Central memory CD8-positive, alpha-beta T cell (primary cell): ENCODE results near the gene CFAP46.

ENCODE experiments used
- ATAC-seq: fragments of 150-1000 bp; cut with Tn5 transposase; replicated peaks from 2 replicates; pipeline ENCODE4 v1.10.0; 2022; ENCODE audit warnings: mild to moderate bottlenecking, moderate FRiP score, moderate number of reproducible peaks; ENCODE audit not compliant: poor library complexity, severe bottlenecking; ENCODE audit errors: extremely low read depth
- DNase-seq, 2 donors: peaks; one replicate each; pipeline ENCODE4 v3.0.0; 2021; ENCODE audit warnings: low spot score in 2 of 2
- H3K27ac Mint-ChIP-seq: one replicate; pipeline ENCODE4 v1.8.0; 2022; ENCODE audit warnings: low read depth, mild to moderate bottlenecking, moderate library complexity, mixed read lengths
- H3K27me3 Mint-ChIP-seq: one replicate; pipeline ENCODE4 v1.8.0; 2022; ENCODE audit warnings: mixed read lengths
- H3K36me3 Mint-ChIP-seq: one replicate; pipeline ENCODE4 v1.8.0; 2022; ENCODE audit warnings: mild to moderate bottlenecking, moderate library complexity, mixed read lengths; ENCODE audit not compliant: insufficient read depth
- H3K4me1 Mint-ChIP-seq: one replicate; pipeline ENCODE4 v1.8.0; 2022; ENCODE audit warnings: mixed read lengths
- H3K4me3 Mint-ChIP-seq: one replicate; pipeline ENCODE4 v1.8.0; 2022; ENCODE audit warnings: mild to moderate bottlenecking, moderate library complexity, mixed read lengths
- H3K9me3 Mint-ChIP-seq: one replicate; pipeline ENCODE4 v1.8.0; 2022; ENCODE audit warnings: mixed read lengths

CFAP46 gene

DNA sequence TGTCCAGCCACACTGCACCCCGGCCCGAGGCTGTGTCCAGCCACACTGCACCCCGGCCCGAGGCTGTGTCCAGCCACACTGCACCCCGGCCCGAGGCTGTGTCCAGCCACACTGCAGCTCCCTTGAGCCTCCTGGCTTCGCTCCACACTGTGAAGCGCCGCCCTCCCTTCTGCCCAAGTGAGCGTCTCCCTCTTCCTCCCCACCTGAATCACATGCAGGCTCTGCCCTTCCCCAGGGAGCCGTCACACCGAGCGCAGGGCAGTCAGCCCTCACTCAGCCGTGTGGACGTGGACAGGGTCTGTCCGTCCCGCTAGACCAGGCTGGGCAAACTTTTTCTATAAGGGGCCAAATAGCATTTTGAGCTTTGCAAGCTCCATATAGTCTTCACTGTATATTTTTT is 27.6 kb downstream of the CFAP46 start:
- Mint-ChIP-seq H3K4me3 (no peak overlapping the region), H3K4me1 (no peaks in the 10 kb centered on the region), H3K36me3 (peaks cover 2% of the 10 kb centered on the region), H3K27me3 (no peaks in the 10 kb centered on the region), H3K27ac (no peak overlapping the region), H3K9me3 (no peaks in the 10 kb centered on the region)
- no peak for DNase-seq
- no peak for ATAC-seq

DNA sequence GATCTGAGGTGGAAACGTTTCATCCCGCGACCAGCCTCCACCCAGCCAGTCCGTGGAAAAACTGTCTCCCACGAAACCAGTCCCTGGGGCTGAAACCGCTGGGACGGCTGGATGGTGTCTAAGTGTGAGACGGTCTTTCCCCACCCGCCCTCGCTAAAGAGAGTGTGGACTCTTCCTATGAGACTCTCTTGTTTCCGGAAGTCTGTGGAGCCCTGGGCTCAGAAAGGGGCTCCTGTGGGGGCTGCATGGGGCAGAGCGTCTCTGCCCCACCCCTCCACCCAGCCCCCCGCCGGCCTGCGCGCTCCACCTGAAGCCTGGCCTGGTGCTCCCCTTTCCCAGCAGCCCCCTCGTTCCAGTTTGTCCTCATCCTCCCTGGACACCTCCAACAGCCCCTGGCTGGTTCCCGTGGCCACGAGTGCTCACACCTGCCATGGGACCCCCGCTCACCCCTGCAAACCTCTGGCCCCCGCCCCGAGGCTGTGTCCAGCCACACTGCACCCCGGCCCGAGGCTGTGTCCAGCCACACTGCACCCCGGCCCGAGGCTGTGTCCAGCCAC is 28.7 kb downstream of the CFAP46 start:
- no peak overlapping the region for H3K27ac Mint-ChIP-seq
- ATAC-seq (no peak), DNase-seq (no peak)
- no peak overlapping the region for H3K4me3 Mint-ChIP-seq
- H3K36me3 Mint-ChIP-seq = peaks cover 2% of the 10 kb centered on the region
- no peaks in the 10 kb centered on the region for H3K27me3 Mint-ChIP-seq
- H3K9me3 Mint-ChIP-seq = no peaks in the 10 kb centered on the region
- no peaks in the 10 kb centered on the region for H3K4me1 Mint-ChIP-seq

DNA sequence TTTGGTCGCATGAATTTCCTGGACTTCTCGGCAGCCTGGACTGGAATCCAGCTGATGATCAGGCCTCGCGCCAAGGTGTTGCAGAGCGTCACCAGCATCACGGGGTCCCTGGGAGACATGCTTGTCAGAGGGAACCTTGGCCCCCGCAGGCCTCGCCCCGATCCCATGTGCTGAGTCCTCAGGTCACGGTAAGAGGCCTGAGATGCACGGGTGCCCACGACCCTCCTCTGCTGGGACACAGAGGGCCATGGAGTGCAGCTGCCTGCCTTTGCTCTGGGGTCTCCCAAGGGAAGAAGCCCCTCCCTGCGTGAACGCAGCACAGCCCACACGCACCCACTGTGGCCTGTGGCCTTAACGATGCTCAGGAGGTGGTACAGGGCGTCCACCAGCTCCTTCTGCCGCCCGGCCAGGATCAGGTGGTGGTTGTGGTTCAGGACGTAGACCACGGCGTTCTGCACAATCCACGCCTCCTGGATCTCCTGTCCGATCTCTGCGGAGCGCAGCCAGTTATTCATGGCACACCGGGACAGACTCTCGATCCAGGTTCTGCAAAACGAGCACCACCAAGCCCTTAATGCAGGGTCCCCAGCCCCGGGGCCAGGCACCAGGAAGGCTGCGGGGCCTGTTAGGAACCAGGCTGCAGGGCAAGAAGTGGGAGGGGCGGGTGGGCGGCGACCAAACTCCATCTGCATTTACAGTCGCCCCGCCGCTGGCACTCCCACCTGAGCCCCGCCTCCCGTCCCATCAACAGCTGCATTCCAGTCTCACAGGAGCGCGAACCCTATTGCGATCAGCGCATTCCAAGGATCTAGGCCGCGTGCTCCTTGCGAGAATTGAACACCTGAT is 29.4 kb downstream of the CFAP46 start:
- Mint-ChIP-seq H3K27ac (no peak overlapping the region), H3K4me1 (no peaks in the 10 kb centered on the region), H3K4me3 (no peak overlapping the region), H3K27me3 (no peaks in the 10 kb centered on the region), H3K36me3 (peaks cover 2% of the 10 kb centered on the region), H3K9me3 (no peaks in the 10 kb centered on the region)
- DNase-seq (no peak), ATAC-seq (no peak)

DNA sequence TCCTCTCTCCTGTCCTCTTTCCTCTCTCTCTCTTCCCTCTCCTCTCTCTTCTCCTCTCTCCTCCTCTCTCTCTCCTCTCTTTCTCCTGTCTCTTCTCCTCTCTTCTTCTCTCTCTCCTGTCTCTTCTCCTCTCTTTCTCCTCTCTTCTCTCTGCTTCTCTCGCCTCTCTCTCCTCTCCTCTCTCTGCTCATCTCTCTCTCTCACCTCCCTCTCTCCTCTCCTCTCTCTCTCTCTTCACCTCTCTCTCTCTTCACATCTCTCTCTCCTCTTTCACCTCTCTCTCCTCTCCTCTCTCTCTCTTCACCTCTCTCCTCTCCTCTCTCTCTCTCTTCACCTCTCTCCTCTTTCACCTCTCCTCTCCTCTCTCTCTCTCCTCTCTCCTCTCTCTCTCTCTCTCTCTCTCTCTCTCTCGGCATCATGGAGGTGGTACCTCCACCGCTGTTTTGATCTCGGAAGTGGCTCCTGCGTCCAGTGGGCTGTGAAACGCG is 30.1 kb downstream of the CFAP46 start:
- peaks cover 2% of the 10 kb centered on the region for H3K36me3 Mint-ChIP-seq
- no peaks in the 10 kb centered on the region for H3K4me1 Mint-ChIP-seq
- no peak for DNase-seq
- no peak for ATAC-seq
- no peak overlapping the region for H3K4me3 Mint-ChIP-seq
- H3K9me3 Mint-ChIP-seq = no peaks in the 10 kb centered on the region
- no peaks in the 10 kb centered on the region for H3K27me3 Mint-ChIP-seq
- H3K27ac Mint-ChIP-seq = no peak overlapping the region

DNA sequence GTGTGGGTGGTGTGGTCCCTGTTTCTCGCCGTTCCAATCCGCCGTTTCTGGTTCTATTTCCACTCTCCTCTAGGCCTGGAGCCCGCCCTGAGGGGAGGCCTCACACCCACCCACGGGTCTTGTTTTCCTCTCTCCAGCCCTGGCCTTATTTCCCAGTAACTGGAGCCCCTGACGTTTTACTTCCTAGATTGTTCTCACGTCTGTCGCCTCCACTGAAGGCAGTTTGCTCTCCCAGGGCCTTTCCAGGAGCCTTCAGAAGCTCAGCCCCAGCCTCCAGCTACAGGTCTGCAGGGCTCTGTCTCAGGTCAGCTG is 30.6 kb downstream of the CFAP46 start:
- no peak for ATAC-seq
- Mint-ChIP-seq H3K9me3 (no peaks in the 10 kb centered on the region), H3K27ac (no peak overlapping the region), H3K4me1 (no peaks in the 10 kb centered on the region), H3K27me3 (no peaks in the 10 kb centered on the region), H3K4me3 (no peak overlapping the region), H3K36me3 (peaks cover 2% of the 10 kb centered on the region)
- DNase-seq = no peak

DNA sequence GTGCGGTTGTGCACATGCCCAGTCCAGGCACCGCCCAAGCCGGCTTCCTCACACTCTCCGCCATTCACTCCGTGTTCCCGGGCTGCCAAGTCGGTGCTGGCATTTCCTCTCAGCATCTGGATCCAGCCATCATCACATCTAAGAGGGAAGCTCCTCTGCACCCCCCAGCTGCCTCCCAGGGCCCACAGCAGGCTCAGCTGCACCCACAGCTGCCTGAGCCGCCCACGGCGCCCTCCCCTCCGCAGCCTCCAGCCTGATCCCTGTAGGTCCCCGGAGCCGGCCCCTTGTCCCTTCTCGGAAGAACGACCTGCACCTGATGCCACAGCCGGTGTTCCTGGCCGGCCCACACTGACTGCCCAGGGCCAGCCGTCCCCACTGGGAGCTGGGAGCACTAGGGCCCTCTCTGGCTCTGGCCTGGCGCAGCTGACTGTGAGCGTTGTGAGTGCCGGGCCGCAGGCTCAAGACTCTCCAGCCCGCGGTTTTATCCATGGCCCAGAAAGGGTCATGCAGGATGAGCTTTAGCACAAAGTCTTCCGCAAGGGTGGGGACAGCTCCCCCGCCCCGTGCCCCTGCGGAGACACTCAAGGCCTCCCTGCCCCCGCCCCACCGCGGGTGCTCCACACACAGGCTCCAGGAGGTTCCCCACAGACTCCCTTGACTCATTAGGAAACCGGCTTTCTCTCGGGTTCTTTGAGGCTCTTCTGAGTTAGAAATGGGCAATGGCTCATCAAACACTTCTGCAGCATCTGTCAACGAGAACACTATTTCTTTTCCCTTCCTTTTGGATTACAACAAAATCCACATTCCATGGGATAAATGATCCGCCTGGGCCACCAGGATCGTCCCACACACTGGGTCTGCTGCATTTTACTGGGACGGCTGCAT is 31.2 kb downstream of the CFAP46 start:
- ATAC-seq (no peak), DNase-seq (no peak)
- Mint-ChIP-seq H3K9me3 (no peaks in the 10 kb centered on the region), H3K4me3 (no peak overlapping the region), H3K36me3 (peaks cover 2% of the 10 kb centered on the region), H3K27ac (no peak overlapping the region), H3K27me3 (no peaks in the 10 kb centered on the region), H3K4me1 (no peaks in the 10 kb centered on the region)

DNA sequence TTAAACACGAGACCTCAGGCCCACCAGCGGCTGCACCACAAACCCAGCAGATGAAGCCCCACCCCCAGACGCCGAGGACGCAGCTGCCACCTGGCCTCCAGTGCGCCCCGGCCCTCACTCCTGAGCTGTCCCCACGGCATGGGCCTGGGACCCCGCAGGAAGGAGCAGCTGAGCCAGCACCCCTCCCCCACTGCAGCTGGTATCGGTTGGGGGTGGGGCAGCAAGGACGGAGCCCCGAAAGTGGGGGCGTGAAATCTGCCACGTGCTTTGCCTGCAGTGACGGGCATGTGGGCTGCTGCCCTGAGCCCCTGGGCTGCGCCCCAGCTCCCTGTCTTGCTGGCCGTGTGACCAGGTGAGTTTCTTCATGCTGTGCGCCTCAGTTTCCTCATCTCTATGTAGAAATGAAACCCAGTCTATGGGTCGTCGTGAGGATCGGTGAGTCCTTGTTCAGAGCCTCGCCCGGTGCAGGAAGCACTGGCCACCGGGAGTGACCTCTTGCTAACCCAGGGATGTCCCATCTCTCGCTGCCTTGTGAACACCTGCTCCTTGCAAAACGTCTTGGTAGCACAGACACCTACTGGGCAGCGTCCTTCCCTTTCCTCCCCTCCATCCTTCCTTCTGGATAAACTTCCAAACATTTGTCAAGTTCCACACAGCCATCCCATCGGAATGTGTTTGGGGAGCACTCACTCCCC is 32.0 kb downstream of the CFAP46 start:
- no peak overlapping the region for H3K27ac Mint-ChIP-seq
- no peaks in the 10 kb centered on the region for H3K4me1 Mint-ChIP-seq
- peaks cover 2% of the 10 kb centered on the region for H3K36me3 Mint-ChIP-seq
- H3K9me3 Mint-ChIP-seq = no peaks in the 10 kb centered on the region
- ATAC-seq (no peak), DNase-seq (no peak)
- no peak overlapping the region for H3K4me3 Mint-ChIP-seq
- H3K27me3 Mint-ChIP-seq = peaks cover 4% of the 10 kb centered on the region

DNA sequence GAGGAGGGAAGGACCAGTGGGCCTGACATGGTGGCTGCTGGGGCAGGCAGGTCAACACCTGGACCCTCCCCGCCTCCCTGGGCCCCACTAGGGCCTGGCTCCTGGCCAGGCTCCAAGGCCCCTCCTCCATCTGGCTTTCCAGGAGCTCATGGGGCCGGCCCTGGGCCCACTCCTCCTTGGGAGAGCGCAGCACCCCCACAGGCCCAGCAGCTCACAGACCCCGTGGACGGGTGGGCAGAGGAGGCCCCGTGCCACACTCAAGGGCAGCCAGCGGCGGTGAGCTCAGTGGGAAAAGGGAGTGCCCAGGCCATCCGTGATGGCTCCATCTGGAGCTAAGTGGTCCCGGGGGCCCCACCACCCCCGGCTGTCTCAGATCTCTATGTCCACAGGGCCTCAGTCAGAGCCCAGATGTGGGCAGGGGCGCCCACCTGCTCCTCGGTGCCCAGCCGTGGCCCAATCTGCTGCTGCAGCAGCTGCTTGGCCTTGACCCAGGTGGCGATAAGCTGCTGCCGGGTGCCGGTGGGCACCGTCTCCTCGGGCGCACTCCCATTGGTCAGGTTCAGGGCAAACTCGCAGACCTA is 32.8 kb downstream of the CFAP46 start:
- Mint-ChIP-seq H3K36me3 (peaks cover 2% of the 10 kb centered on the region), H3K4me3 (no peak overlapping the region), H3K27ac (no peak overlapping the region), H3K9me3 (no peaks in the 10 kb centered on the region), H3K27me3 (peaks cover 9% of the 10 kb centered on the region), H3K4me1 (peaks cover 6% of the 10 kb centered on the region)
- ATAC-seq (no peak), DNase-seq (no peak)

DNA sequence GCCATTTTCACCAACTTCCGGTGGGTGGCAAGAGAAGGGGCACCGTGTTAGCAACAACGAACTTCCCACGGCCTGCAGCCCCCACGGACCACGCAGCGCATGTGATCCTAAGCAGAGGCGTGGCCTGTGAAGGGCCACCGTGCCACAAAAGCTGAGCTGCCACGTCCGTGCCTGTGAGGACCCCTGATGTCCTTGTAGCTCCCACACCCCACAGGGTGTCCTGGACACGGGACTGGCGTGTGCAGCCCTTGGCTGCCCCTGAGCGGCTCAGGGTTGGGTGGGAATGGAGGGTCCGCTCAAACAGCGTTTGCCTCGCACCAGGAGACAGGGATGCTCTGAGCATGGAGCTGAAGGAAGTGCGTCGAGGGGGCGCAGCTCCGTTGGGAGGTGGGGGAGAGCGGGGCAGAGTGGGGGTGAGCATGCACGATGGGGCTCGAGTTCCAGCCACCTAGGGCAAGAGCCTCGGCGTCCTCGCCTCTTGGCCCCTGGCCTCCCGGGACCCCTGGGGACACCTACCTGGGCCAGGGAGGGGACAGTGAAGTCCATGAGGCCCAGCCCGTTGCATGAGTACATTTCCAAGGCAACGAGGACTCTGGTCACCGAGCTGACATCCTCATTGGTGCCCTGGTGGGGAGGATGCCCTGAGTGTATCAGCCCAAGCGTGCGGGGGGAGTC is 33.6 kb downstream of the CFAP46 start:
- peaks cover 8% of the 10 kb centered on the region for H3K4me1 Mint-ChIP-seq

DNA sequence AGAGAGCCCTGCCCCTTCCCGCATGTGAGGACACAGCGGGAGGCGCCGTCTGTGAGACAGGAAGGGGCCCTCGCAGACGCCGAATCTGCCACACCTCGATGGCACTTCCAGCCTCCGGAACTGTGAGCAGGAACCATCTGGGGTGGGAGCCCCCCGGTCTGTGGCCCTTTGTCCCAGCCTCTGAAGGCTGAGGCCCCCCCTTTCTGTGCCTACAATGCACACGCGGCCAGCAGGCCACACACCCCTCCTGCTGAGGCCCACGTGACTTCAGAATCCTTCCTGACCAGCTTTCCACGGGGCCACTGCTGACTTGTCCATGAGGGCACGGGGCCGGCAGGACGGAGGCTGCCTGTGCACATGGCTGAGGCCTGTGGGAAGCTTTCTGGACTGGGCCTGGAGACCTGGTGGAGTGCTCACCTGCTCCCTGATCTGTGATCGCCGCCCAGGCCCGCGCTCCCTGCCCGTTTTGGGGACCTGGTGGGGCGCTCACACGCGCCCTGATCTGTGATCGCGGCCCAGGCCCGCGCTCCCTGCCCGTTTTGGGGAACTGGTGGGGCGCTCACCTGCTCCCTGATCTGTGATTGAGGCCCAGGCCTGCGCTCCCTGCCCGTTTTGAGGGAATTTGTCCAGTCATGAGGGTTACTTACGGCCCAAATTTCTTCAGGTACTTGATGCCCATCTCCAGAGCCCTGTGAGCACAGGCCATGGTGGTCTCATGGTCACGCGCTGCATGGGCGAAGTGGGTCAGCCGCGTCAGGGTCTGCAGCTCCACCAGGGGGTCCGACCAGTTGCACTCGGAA is 34.3 kb downstream of the CFAP46 start:
- DNase-seq (no peak), ATAC-seq (no peak)
- peaks cover 2% of the 10 kb centered on the region for H3K36me3 Mint-ChIP-seq
- H3K27ac Mint-ChIP-seq = no peak overlapping the region
- peaks cover 8% of the 10 kb centered on the region for H3K4me1 Mint-ChIP-seq
- H3K9me3 Mint-ChIP-seq = no peaks in the 10 kb centered on the region
- H3K4me3 Mint-ChIP-seq = no peak overlapping the region
- peaks cover 17% of the 10 kb centered on the region for H3K27me3 Mint-ChIP-seq

More for the DNA sequence above, 33.6 kb downstream of the CFAP46 start:
- Mint-ChIP-seq H3K27ac (no peak overlapping the region), H3K36me3 (peaks cover 2% of the 10 kb centered on the region), H3K27me3 (peaks cover 10% of the 10 kb centered on the region), H3K9me3 (no peaks in the 10 kb centered on the region), H3K4me3 (no peak overlapping the region)
- ATAC-seq (no peak), DNase-seq (no peak)

DNA sequence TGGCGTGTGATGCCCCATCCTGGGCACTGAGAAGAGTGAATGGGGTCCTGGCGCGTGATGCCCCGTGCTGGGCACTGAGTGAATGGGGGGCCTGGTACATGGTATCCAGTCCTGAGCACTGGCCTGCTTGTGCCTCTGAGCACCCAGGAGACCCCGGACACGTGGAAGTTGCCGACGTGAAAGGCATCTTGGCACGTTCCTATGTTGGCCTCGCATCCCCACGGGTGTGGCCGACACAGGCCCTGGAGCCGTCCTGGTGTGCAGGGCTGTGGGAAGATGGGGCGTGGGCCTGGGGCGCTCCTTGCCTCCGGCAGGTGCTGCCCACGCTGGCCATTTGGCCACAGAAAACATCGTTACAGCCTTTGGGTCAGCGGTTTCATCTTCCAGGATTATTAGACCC is 35.5 kb downstream of the CFAP46 start:
- no peak overlapping the region for H3K4me3 Mint-ChIP-seq
- peaks cover 23% of the 10 kb centered on the region for H3K27me3 Mint-ChIP-seq
- ATAC-seq = no peak
- H3K9me3 Mint-ChIP-seq = no peaks in the 10 kb centered on the region
- H3K4me1 Mint-ChIP-seq = peaks cover 8% of the 10 kb centered on the region
- no peak overlapping the region for H3K27ac Mint-ChIP-seq
- H3K36me3 Mint-ChIP-seq = no peaks in the 10 kb centered on the region
- no peak for DNase-seq
